ENCODE measurements around the gene ASCL5. TPM values are rescaled to one million over a fixed set of nuclear protein-coding genes. Genes with fewer than 3 reads are reported as not detected.

ASCL5 gene
- total RNA-seq, 1 donor from 2014 or later = not detected

GRCh38 chr1:201122321-201122957 lies 4.5 kb downstream of the ASCL5 start:
- Histone ChIP-seq H3K36me3 (no peaks in the 10 kb centered on the region), H3K4me1 (peaks cover 12% of the 10 kb centered on the region), H3K27me3 (ENCODE audit: low read depth) (peaks cover 82% of the 10 kb centered on the region), H3K27ac (replicated peaks) (no peak overlapping the region), H3K9me3 (replicated peaks) (no peaks in the 10 kb centered on the region), H3K4me3 (no peak overlapping the region)
- DNase-seq = no peak
- intact Hi-C loops (cut with micrococcal nuclease) = no loop called here
- TF ChIP-seq CTCF (IDR thresholded peaks at IDR 0.05; ENCODE audit: borderline replicate concordance) = no peak

DNA sequence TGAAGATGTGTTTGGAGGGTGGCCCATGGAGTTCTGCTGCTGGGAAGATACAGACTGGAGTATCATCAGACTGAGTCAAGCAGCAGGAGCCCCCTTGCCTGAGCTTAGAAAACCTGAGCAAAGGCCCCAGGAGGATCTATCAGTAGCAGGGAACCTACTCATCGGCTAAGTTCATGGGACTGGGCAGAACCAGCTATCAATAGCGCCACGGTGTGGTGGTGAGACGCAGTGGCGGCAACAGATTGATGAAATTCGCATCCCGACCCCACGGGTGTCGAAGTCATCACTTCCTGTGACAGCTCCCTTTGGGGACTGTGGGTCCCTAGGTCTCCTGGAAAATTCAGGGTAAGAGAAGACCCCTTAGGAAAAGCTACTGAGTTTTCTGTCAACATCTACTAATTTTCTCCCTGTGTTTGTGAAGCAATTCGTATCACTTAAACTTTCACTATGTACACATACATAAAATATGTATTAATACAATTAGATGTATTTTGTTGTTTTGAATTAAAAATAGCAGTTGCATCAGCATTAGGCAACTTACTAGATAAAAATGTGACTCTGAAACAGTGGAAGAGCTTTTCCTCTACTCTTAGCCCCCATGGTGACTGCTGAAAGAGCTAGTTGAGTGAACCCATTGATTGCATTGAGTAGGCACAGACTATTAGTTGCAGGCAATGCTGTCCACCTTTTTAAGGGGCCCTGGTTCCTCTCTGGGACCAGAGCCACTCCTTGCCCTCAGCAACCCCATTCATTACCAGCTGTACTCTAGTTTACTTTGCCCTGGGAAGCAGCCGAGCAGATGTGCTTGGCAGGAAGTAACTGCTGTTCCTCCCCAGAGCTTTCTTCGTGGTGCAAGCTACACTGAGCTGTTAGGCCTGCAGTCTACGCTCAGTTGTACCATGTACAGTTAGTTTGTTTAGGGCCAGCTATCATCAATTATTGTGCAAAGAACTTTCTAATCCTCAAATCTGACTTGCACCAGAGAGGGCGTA lies 7.5 kb downstream of the ASCL5 start:
- Histone ChIP-seq H3K4me1 (peaks cover 13% of the 10 kb centered on the region), H3K36me3 (no peaks in the 10 kb centered on the region), H3K27ac (replicated peaks) (no peak overlapping the region), H3K9me3 (replicated peaks) (no peaks in the 10 kb centered on the region), H3K4me3 (no peak overlapping the region), H3K27me3 (ENCODE audit: low read depth) (peaks cover 81% of the 10 kb centered on the region)
- DNase-seq = no peak
- intact Hi-C loops (cut with micrococcal nuclease) = loop anchor here (10.0 kb wide), 1 partner anchor 145 kb away; no protein-coding TSS in a partner anchor
- peak; percentile 56 for TF ChIP-seq CTCF (IDR thresholded peaks at IDR 0.05; ENCODE audit: borderline replicate concordance)

- intact Hi-C loops (cut with micrococcal nuclease) = loop anchor here (10.0 kb wide), 1 partner anchor 141 kb away; no protein-coding TSS in a partner anchor
- DNase-seq = no peak
Measured at GRCh38 chr1:201116091-201116490, 10.9 kb downstream of the ASCL5 start.

DNA sequence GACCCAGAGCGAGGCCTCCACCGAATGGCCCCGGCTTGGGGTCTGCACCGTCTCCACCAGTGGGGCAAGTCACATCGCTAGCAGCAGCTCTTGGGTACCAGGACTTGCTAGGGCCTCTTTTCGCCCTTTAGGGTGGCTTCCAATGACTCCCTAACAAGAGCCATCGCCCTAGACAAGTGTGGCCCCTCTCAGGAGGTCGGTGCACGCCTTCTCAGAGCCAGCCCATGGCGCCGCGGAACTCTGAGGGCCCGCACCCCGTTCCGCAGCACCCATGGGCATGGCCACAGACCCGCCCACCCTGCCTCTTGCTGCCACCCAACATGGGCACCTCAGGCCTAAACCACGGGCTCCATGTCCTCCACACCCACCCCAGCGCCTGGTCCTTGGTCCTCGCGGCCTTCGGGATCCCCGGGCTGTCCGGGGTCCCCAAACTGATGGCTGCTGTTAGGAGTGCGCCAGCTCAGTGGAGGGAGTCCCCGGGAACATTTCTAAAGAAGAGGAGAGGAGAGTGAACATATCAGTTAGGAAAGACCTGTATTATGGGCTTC lies 11.5 kb downstream of the ASCL5 start:
- peak overlapping the region; percentile 74 for H3K4me3 ChIP-seq
- H3K9me3 ChIP-seq (replicated peaks) = no peaks in the 10 kb centered on the region
- TF ChIP-seq CTCF (IDR thresholded peaks at IDR 0.05; ENCODE audit: borderline replicate concordance) = no peak
- H3K4me1 ChIP-seq = peaks cover 22% of the 10 kb centered on the region
- peaks cover 75% of the 10 kb centered on the region for H3K27me3 ChIP-seq (ENCODE audit: low read depth)
- no peak overlapping the region for H3K27ac ChIP-seq (replicated peaks)
- intact Hi-C loops (cut with micrococcal nuclease) = loop anchor here (10.0 kb wide), 1 partner anchor 141 kb away; no protein-coding TSS in a partner anchor
- DNase-seq = no peak
- no peaks in the 10 kb centered on the region for H3K36me3 ChIP-seq

More at GRCh38 chr1:201116091-201116490, 10.9 kb downstream of the ASCL5 start:
- Histone ChIP-seq H3K27ac (replicated peaks) (no peak overlapping the region), H3K36me3 (no peaks in the 10 kb centered on the region), H3K4me3 (no peak overlapping the region), H3K4me1 (peaks cover 22% of the 10 kb centered on the region), H3K27me3 (ENCODE audit: low read depth) (peaks cover 81% of the 10 kb centered on the region), H3K9me3 (replicated peaks) (no peaks in the 10 kb centered on the region)
- TF ChIP-seq CTCF (IDR thresholded peaks at IDR 0.05; ENCODE audit: borderline replicate concordance) = no peak
